ENCODE measurements around the gene TBC1D1. TPM values are rescaled to one million over a fixed set of nuclear protein-coding genes. Genes with fewer than 3 reads are reported as not detected.

TBC1D1 gene
- total RNA-seq, 1 donor from 2014 or later, result 129 TPM

GRCh38 chr4:38095691-38096090, 204.8 kb downstream of the TBC1D1 start:
- Histone ChIP-seq H3K27ac (replicated peaks) (no peak overlapping the region), H3K36me3 (peaks cover 50% of the 10 kb centered on the region), H3K9me3 (replicated peaks) (no peaks in the 10 kb centered on the region), H3K27me3 (ENCODE audit: low read depth) (no peaks in the 10 kb centered on the region), H3K4me1 (peaks cover 30% of the 10 kb centered on the region), H3K4me3 (no peak overlapping the region)
- intact Hi-C loops (cut with micrococcal nuclease), result no loop called here
- TF ChIP-seq CTCF (IDR thresholded peaks at IDR 0.05; ENCODE audit: borderline replicate concordance), result no peak
- DNase-seq, result no peak

GRCh38 chr4:38097818-38098217, 206.9 kb downstream of the TBC1D1 start:
- Histone ChIP-seq H3K9me3 (replicated peaks) (no peaks in the 10 kb centered on the region), H3K27ac (replicated peaks) (no peak overlapping the region), H3K36me3 (peaks cover 47% of the 10 kb centered on the region), H3K4me1 (peaks cover 23% of the 10 kb centered on the region), H3K27me3 (ENCODE audit: low read depth) (no peaks in the 10 kb centered on the region), H3K4me3 (no peak overlapping the region)
- no peak for TF ChIP-seq CTCF (IDR thresholded peaks at IDR 0.05; ENCODE audit: borderline replicate concordance)
- no peak for DNase-seq
- intact Hi-C loops (cut with micrococcal nuclease), result no loop called here

- Histone ChIP-seq H3K4me3 (no peak overlapping the region), H3K36me3 (peaks cover 59% of the 10 kb centered on the region), H3K9me3 (replicated peaks) (no peaks in the 10 kb centered on the region), H3K27ac (replicated peaks) (peak overlapping the region; percentile 25), H3K4me1 (peaks cover 19% of the 10 kb centered on the region), H3K27me3 (ENCODE audit: low read depth) (no peaks in the 10 kb centered on the region)
- no peak for DNase-seq
- intact Hi-C loops (cut with micrococcal nuclease), result no loop called here
- no peak for TF ChIP-seq CTCF (IDR thresholded peaks at IDR 0.05; ENCODE audit: borderline replicate concordance)
Observed at GRCh38 chr4:38099020-38099600, 208.2 kb downstream of the TBC1D1 start.

GRCh38 chr4:38099908-38100407, 209.1 kb downstream of the TBC1D1 start:
- intact Hi-C loops (cut with micrococcal nuclease), result no loop called here
- peaks cover 68% of the 10 kb centered on the region for H3K36me3 ChIP-seq
- TF ChIP-seq CTCF (IDR thresholded peaks at IDR 0.05; ENCODE audit: borderline replicate concordance), result no peak
- no peaks in the 10 kb centered on the region for H3K9me3 ChIP-seq (replicated peaks)
- H3K27ac ChIP-seq (replicated peaks), result peak overlapping the region; percentile 25
- no peak for DNase-seq
- H3K4me1 ChIP-seq, result peaks cover 15% of the 10 kb centered on the region
- H3K4me3 ChIP-seq, result no peak overlapping the region
- H3K27me3 ChIP-seq (ENCODE audit: low read depth), result no peaks in the 10 kb centered on the region

- Histone ChIP-seq H3K4me3 (no peak overlapping the region), H3K4me1 (peaks cover 15% of the 10 kb centered on the region), H3K36me3 (peaks cover 68% of the 10 kb centered on the region), H3K9me3 (replicated peaks) (no peaks in the 10 kb centered on the region), H3K27ac (replicated peaks) (peak overlapping the region; percentile 25), H3K27me3 (ENCODE audit: low read depth) (no peaks in the 10 kb centered on the region)
- no peak for TF ChIP-seq CTCF (IDR thresholded peaks at IDR 0.05; ENCODE audit: borderline replicate concordance)
- no peak for DNase-seq
- intact Hi-C loops (cut with micrococcal nuclease), result no loop called here
Observed at GRCh38 chr4:38100474-38101255, 209.8 kb downstream of the TBC1D1 start.
